ENCODE measurements around the gene POU4F1.

DNA sequence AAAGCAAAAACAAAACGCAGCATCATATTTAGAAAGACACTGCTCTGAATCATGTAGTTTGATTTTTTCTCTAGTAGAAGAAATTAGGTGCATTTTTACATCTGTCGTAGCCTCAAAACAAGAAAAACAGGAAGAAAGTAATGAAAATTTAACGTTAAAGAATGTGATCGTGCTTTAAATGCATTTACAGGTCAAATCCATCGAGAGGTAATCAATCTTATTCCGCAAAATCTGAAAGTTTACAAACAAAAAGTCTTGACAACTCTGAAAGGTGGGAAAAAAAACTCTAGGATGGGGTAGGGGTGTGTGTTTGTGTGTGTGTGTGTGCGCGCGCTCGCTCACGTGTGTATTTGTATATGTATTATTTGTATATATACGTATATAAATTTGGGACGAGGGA is 10.2 kb downstream of the POU4F1 start:
- TF ChIP-seq, protein P1, sequence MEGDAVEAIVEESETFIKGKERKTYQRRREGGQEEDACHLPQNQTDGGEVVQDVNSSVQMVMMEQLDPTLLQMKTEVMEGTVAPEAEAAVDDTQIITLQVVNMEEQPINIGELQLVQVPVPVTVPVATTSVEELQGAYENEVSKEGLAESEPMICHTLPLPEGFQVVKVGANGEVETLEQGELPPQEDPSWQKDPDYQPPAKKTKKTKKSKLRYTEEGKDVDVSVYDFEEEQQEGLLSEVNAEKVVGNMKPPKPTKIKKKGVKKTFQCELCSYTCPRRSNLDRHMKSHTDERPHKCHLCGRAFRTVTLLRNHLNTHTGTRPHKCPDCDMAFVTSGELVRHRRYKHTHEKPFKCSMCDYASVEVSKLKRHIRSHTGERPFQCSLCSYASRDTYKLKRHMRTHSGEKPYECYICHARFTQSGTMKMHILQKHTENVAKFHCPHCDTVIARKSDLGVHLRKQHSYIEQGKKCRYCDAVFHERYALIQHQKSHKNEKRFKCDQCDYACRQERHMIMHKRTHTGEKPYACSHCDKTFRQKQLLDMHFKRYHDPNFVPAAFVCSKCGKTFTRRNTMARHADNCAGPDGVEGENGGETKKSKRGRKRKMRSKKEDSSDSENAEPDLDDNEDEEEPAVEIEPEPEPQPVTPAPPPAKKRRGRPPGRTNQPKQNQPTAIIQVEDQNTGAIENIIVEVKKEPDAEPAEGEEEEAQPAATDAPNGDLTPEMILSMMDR (IDR thresholded peaks at IDR 0.05), result no peak
- TF ChIP-seq POLR2A (IDR thresholded peaks at IDR 0.05), result no peak

Data from Peyer's patch (tissue), 4 donors.